Testis (tissue), 3 donors: ENCODE results near the gene UCK1. TPM values are rescaled to one million over a fixed set of nuclear protein-coding genes. Genes with fewer than 3 reads are reported as not detected.

Experiments used
- DNase-seq: peaks from one replicate; pipeline ENCODE4 v3.0.0-alpha.2; 2019
- H3K27ac ChIP-seq, 2 donors: fragments of 200-600 bp; sonication (generic); one replicate each; pipeline ENCODE4 v1.5.1; 2019
- H3K27me3 ChIP-seq: fragments of 200-600 bp; sonication (generic); one replicate; pipeline ENCODE4 v1.5.1; 2019
- H3K36me3 ChIP-seq: fragments of 200-600 bp; sonication (generic); one replicate; pipeline ENCODE4 v1.5.1; 2017; ENCODE audit warnings: low read depth; ENCODE audit errors: missing control alignments
- H3K4me1 ChIP-seq: fragments of 200-600 bp; sonication (generic); one replicate; pipeline ENCODE4 v1.5.1; 2019
- H3K4me3 ChIP-seq, 2 donors: fragments of 200-600 bp; sonication (generic); one replicate each; pipeline ENCODE4 v1.5.1; 2017 to 2019
- H3K9me3 ChIP-seq: fragments of 200-600 bp; sonication (generic); one replicate; pipeline ENCODE4 v1.5.1; 2017
- CTCF ChIP-seq, 3 experiments: fragments of 450-650 bp in 2 of 3; fragments of 200-600 bp in 1 of 3; sonication (generic) in 1 of 3; IDR thresholded peaks; one replicate each; pipeline ENCODE4 v1.5.1; 2016 to 2019; ENCODE audit warnings: antibody characterized with exemption in 3 of 3, mild to moderate bottlenecking in 2 of 3, moderate library complexity in 1 of 3
- POLR2A ChIP-seq: fragments of 450-650 bp; IDR thresholded peaks from one replicate; pipeline ENCODE4 v1.6.1; 2017; ENCODE audit warnings: antibody characterized with exemption, mild to moderate bottlenecking, moderate library complexity
- WGBS, 2 donors: methylation state at CpG; one replicate each; pipeline ENCODE4 v1.1.5; 2018; 5-methylcytosine and 5-hydroxymethylcytosine counted together
- intact Hi-C: fragments of 100-400 bp; cut with DNase I; formaldehyde crosslinking; loops from one replicate; pipeline ENCODE4 v1.15.1; 2023; ENCODE audit warnings: low total_unique reads
- polyA plus RNA-seq: library from polyadenylated mRNA; stranded (reverse); fragments of 350-450 nt; fragmentation: Illumina TruSeq; extraction: RNeasy Lipid Tissue Mini Kit (QIAGEN cat#74804); gene quantifications from one replicate; pipeline ENCODE4 v1.2.3, GENCODE V29; 2014; ENCODE audit warnings: low read depth, low replicate concordance; ENCODE audit not compliant: insufficient read depth
- total RNA-seq, 2 donors: library from RNA; depleted of rRNA; stranded (reverse); fragments of >200 nt; gene quantifications; one replicate each; pipeline ENCODE4 v1.2.3, GENCODE V29; 2016

Gene UCK1
- total and polyA plus RNA-seq, 3 donors from 2014 or later: 34.3 to 49.9 (median 41.1) TPM

DNA sequence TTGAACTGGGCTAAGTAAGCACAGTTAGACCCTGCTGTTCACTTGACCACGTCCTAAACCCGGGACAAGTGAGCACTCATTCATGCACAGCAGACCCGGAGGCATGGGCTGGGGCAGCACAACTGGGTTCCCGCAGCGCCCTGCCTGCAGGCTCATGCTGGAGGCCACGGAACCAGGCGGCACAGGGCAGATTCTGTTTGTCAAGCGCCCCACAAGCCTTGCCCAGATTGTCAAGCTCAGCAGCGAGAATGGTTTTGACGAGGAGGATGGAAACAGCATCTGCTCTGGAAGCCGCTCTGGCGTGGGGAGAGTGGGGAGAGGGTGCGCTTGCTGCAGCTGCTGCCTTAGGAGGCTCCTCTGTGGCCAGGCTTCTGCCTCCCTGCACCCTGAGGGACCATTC lies 47.0 kb upstream of the UCK1 start:
- DNase-seq: no peak
- no peaks in the 10 kb centered on the region for H3K27me3 ChIP-seq
- WGBS, 2 donors: 94 to 95% methylated on average over 13 of the region's 13 CpGs
- intact Hi-C loops: no loop called here
- H3K9me3 ChIP-seq: no peaks in the 10 kb centered on the region
- no peaks in the 10 kb centered on the region for H3K36me3 ChIP-seq
- H3K4me3 ChIP-seq: no peak overlapping the region
- no peak overlapping the region for H3K27ac ChIP-seq
- TF ChIP-seq POLR2A: no peak
- TF ChIP-seq CTCF (IDR thresholded peaks at IDR 0.05): no peak
- H3K4me1 ChIP-seq: peaks cover 9% of the 10 kb centered on the region

GRCh38 chr9:131577005-131578000 lies 46.2 kb upstream of the UCK1 start:
- H3K36me3 ChIP-seq: no peaks in the 10 kb centered on the region
- H3K27me3 ChIP-seq: no peaks in the 10 kb centered on the region
- TF ChIP-seq POLR2A (no peak), CTCF (IDR thresholded peaks at IDR 0.05) (no peak)
- WGBS, 2 donors: 89 to 94% methylated on average over 12 to 25 of the region's 25 CpGs
- H3K4me1 ChIP-seq: peaks cover 9% of the 10 kb centered on the region
- H3K9me3 ChIP-seq: no peaks in the 10 kb centered on the region
- H3K4me3 ChIP-seq: no peak overlapping the region
- no peak for DNase-seq
- H3K27ac ChIP-seq: no peak overlapping the region
- intact Hi-C loops: no loop called here

- Histone ChIP-seq H3K4me1 (peaks cover 9% of the 10 kb centered on the region), H3K27ac (no peak overlapping the region), H3K27me3 (no peaks in the 10 kb centered on the region), H3K36me3 (no peaks in the 10 kb centered on the region), H3K9me3 (no peaks in the 10 kb centered on the region), H3K4me3 (no peak overlapping the region)
- intact Hi-C loops: no loop called here
- DNase-seq: no peak
- WGBS, 2 donors: 94% methylated on average over 21 to 23 of the region's 23 CpGs
- no peak for TF ChIP-seq CTCF (IDR thresholded peaks at IDR 0.05)
These were observed 45.1 kb upstream of the UCK1 start for GRCh38 chr9:131575946-131576853.

GRCh38 chr9:131574730-131575640 lies 43.9 kb upstream of the UCK1 start:
- Histone ChIP-seq H3K27ac (no peak overlapping the region), H3K27me3 (no peaks in the 10 kb centered on the region), H3K4me1 (peaks cover 9% of the 10 kb centered on the region), H3K36me3 (no peaks in the 10 kb centered on the region), H3K9me3 (no peaks in the 10 kb centered on the region), H3K4me3 (no peak overlapping the region)
- intact Hi-C loops: no loop called here
- TF ChIP-seq POLR2A (no peak), CTCF (IDR thresholded peaks at IDR 0.05) (no peak)
- DNase-seq: no peak
- 85 to 90% methylated on average over 2 to 17 of the region's 17 CpGs for WGBS, 2 donors
